ENCODE data around the gene UTF1. TPM values are rescaled to one million over a fixed set of nuclear protein-coding genes. Genes with fewer than 3 reads are reported as not detected.

UTF1 gene
- total and polyA plus RNA-seq, 2 experiments from 2014 or later, result 12.2 to 51.4 TPM

GRCh38 chr10:133211959-133212852 lies 17.8 kb upstream of the UTF1 start:
- Histone ChIP-seq H3K4me2 (no peak overlapping the region), H3K4me1 (ENCODE audit: insufficient read depth) (no peaks in the 10 kb centered on the region), H3K79me2 (replicated peaks; ENCODE audit: insufficient read depth) (no peaks in the 10 kb centered on the region), H3K27ac (ENCODE audit: low read depth) (no peak overlapping the region), H3K9me2 (ENCODE audit: insufficient read depth) (peaks cover 4% of the 10 kb centered on the region; the same call in 1 of the 2 replicates), H3K4me3 (no peak overlapping the region), H2AFZ (no peak overlapping the region), H4K20me1 (replicated peaks; ENCODE audit: insufficient read depth) (no peaks in the 10 kb centered on the region), H3F3A (replicated peaks; ENCODE audit: low read depth) (0 out of 2 replicates have a peak, but pooled peaks cover 3% of the 10 kb centered on the region), H3K27me3 (ENCODE audit: insufficient read depth) (no peaks in the 10 kb centered on the region), H3K36me3 (ENCODE audit: insufficient read depth) (no peaks in the 10 kb centered on the region)
- Mint-ChIP-seq H3K4me3 (no peak overlapping the region), H3K4me1 (no peaks in the 10 kb centered on the region), H3K36me3 (ENCODE audit: low read depth) (peaks cover 3% of the 10 kb centered on the region; the same call in 1 of the 3 replicates), H3K27ac (no peak overlapping the region), H3K27me3 (ENCODE audit: insufficient read depth, low read depth, poor library complexity) (peaks cover 7% of the 10 kb centered on the region), H3K9me3 (no peaks in the 10 kb centered on the region; the same call in 2 of the 3 replicates)
- TF ChIP-seq ZNF114 (CRISPR knock-in tag; IDR thresholded peaks at IDR 0.05) (no peak), NANOG (IDR thresholded peaks at IDR 0.05; ENCODE audit: borderline replicate concordance) (no peak)
- no peak for ATAC-seq
- DNase-seq (ENCODE audit: low spot score), result no peak

- no peak for ATAC-seq
- H3K27ac Mint-ChIP-seq, result no peak overlapping the region
- Histone ChIP-seq H3K4me1 (ENCODE audit: insufficient read depth) (no peaks in the 10 kb centered on the region), H3F3A (replicated peaks; ENCODE audit: low read depth) (0 out of 2 replicates have a peak, but pooled peaks cover 3% of the 10 kb centered on the region), H4K20me1 (replicated peaks; ENCODE audit: insufficient read depth) (no peaks in the 10 kb centered on the region), H3K4me3 (no peak overlapping the region), H3K9me2 (ENCODE audit: insufficient read depth) (peaks cover 4% of the 10 kb centered on the region; the same call in 1 of the 2 replicates), H2AFZ (no peak overlapping the region), H3K79me2 (replicated peaks; ENCODE audit: insufficient read depth) (no peaks in the 10 kb centered on the region), H3K27ac (ENCODE audit: low read depth) (no peak overlapping the region), H3K27me3 (ENCODE audit: insufficient read depth) (no peaks in the 10 kb centered on the region), H3K36me3 (ENCODE audit: insufficient read depth) (no peaks in the 10 kb centered on the region), H3K4me2 (no peak overlapping the region)
- H3K36me3 Mint-ChIP-seq (ENCODE audit: low read depth), result peaks cover 3% of the 10 kb centered on the region; the same call in 1 of the 3 replicates
- no peak for TF ChIP-seq ZNF331 (CRISPR knock-in tag; IDR thresholded peaks at IDR 0.05; ENCODE audit: low read depth)
- no peak for TF ChIP-seq STAT1 (IDR thresholded peaks at IDR 0.05; ENCODE audit: unreplicated experiment)
- no peaks in the 10 kb centered on the region; the same call in 2 of the 3 replicates for H3K9me3 Mint-ChIP-seq
- DNase-seq (ENCODE audit: low spot score), result no peak
- no peaks in the 10 kb centered on the region for H3K4me1 Mint-ChIP-seq
- no peak overlapping the region for H3K4me3 Mint-ChIP-seq
- H3K27me3 Mint-ChIP-seq (ENCODE audit: insufficient read depth, low read depth, poor library complexity), result peaks cover 7% of the 10 kb centered on the region
Measured at GRCh38 chr10:133212853-133213494, 17.0 kb upstream of the UTF1 start.

GRCh38 chr10:133213641-133214467 lies 16.2 kb upstream of the UTF1 start:
- H3K27ac ChIP-seq (ENCODE audit: low read depth), result no peak overlapping the region
- 0 out of 2 replicates have a peak, but pooled peaks cover under 1% of the 10 kb centered on the region for H3F3A ChIP-seq (replicated peaks; ENCODE audit: low read depth)
- no peak for ATAC-seq
- H3K27me3 ChIP-seq (ENCODE audit: insufficient read depth), result no peaks in the 10 kb centered on the region
- peaks cover 3% of the 10 kb centered on the region; the same call in 1 of the 3 replicates for H3K36me3 Mint-ChIP-seq (ENCODE audit: low read depth)
- peaks cover 7% of the 10 kb centered on the region for H3K27me3 Mint-ChIP-seq (ENCODE audit: insufficient read depth, low read depth, poor library complexity)
- H3K27ac Mint-ChIP-seq, result no peak overlapping the region
- no peaks in the 10 kb centered on the region for H3K36me3 ChIP-seq (ENCODE audit: insufficient read depth)
- H3K4me1 Mint-ChIP-seq, result peaks cover 3% of the 10 kb centered on the region
- H3K4me1 ChIP-seq (ENCODE audit: insufficient read depth), result 0 out of 2 replicates have a peak, but pooled peaks cover 4% of the 10 kb centered on the region
- no peak for DNase-seq (ENCODE audit: low spot score)
- H3K9me2 ChIP-seq (ENCODE audit: insufficient read depth), result peaks cover 2% of the 10 kb centered on the region; the same call in 1 of the 2 replicates
- H3K79me2 ChIP-seq (replicated peaks; ENCODE audit: insufficient read depth), result no peaks in the 10 kb centered on the region
- no peak overlapping the region for H2AFZ ChIP-seq
- no peaks in the 10 kb centered on the region for H4K20me1 ChIP-seq (replicated peaks; ENCODE audit: insufficient read depth)
- no peak overlapping the region for H3K4me3 ChIP-seq
- H3K4me3 Mint-ChIP-seq, result no peak overlapping the region
- no peak overlapping the region for H3K4me2 ChIP-seq
- no peaks in the 10 kb centered on the region; the same call in 2 of the 3 replicates for H3K9me3 Mint-ChIP-seq
- no peak for TF ChIP-seq CREB1 (CRISPR knock-in tag; IDR thresholded peaks at IDR 0.05; ENCODE audit: low read depth)
- no peak for TF ChIP-seq REST (IDR thresholded peaks at IDR 0.05; ENCODE audit: unreplicated experiment)
- TF ChIP-seq CTCF (conservative IDR thresholded peaks at IDR 0.05; ENCODE audit: low read depth in 2 of 2), result no peak
- no peak for TF ChIP-seq ZNF331 (CRISPR knock-in tag; IDR thresholded peaks at IDR 0.05; ENCODE audit: low read depth)
- no peak for TF ChIP-seq EZH2phosphoT487 (IDR thresholded peaks at IDR 0.05; ENCODE audit: unreplicated experiment)
- TF ChIP-seq ETS1 (IDR thresholded peaks at IDR 0.05), result no peak

Data from GM23338 (cell line).